ENCODE measurements around the gene ACIN1. TPM values are rescaled to one million over a fixed set of nuclear protein-coding genes. Genes with fewer than 3 reads are reported as not detected.

Gene ACIN1, protein sequence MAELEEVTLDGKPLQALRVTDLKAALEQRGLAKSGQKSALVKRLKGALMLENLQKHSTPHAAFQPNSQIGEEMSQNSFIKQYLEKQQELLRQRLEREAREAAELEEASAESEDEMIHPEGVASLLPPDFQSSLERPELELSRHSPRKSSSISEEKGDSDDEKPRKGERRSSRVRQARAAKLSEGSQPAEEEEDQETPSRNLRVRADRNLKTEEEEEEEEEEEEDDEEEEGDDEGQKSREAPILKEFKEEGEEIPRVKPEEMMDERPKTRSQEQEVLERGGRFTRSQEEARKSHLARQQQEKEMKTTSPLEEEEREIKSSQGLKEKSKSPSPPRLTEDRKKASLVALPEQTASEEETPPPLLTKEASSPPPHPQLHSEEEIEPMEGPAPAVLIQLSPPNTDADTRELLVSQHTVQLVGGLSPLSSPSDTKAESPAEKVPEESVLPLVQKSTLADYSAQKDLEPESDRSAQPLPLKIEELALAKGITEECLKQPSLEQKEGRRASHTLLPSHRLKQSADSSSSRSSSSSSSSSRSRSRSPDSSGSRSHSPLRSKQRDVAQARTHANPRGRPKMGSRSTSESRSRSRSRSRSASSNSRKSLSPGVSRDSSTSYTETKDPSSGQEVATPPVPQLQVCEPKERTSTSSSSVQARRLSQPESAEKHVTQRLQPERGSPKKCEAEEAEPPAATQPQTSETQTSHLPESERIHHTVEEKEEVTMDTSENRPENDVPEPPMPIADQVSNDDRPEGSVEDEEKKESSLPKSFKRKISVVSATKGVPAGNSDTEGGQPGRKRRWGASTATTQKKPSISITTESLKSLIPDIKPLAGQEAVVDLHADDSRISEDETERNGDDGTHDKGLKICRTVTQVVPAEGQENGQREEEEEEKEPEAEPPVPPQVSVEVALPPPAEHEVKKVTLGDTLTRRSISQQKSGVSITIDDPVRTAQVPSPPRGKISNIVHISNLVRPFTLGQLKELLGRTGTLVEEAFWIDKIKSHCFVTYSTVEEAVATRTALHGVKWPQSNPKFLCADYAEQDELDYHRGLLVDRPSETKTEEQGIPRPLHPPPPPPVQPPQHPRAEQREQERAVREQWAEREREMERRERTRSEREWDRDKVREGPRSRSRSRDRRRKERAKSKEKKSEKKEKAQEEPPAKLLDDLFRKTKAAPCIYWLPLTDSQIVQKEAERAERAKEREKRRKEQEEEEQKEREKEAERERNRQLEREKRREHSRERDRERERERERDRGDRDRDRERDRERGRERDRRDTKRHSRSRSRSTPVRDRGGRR
- 233 and 237 TPM in 2 replicates for total RNA-seq (2021; fragmentation: NEBNext Ultra II Directional; extraction: Animal tissue kit (Norgen Biotek cat#: 25700))
- polyA plus RNA-seq (2011; rRNA removed), result 132 and 153 TPM in 2 replicates
- 184 TPM for polyA plus RNA-seq (2011; cell fraction: cytosol; rRNA removed)
- polyA plus RNA-seq (2011; cell fraction: nucleus; rRNA removed), result 411 TPM
- polyA plus RNA-seq (2012, experiment 1 of 2), result 220 to 270 TPM (median 242 TPM) in 4 replicates
- 88.4 TPM for polyA plus RNA-seq (2012, experiment 2 of 2)
- polyA plus RNA-seq (2013, experiment 1 of 2), result 173 TPM
- 154 TPM for polyA plus RNA-seq (2013, experiment 2 of 2)
- polyA minus RNA-seq (2011; rRNA and poly(A)+ RNA removed), result 167 and 168 TPM in 2 replicates
- polyA minus RNA-seq (2011; cell fraction: cytosol; rRNA and poly(A)+ RNA removed), result 126 TPM
- 251 TPM for polyA minus RNA-seq (2011; cell fraction: nucleus; rRNA and poly(A)+ RNA removed)
- long read RNA-seq, experiment 1, partial matches to known transcripts, result 45 of 45 reads
- long read RNA-seq, experiment 1, other reads (novel, unspliced or antisense), result 0 of 45 reads
- long read RNA-seq, experiment 2, partial matches to known transcripts, result 9 of 46 reads
- long read RNA-seq, experiment 2, other reads (novel, unspliced or antisense), result 36 of 46 reads

DNA sequence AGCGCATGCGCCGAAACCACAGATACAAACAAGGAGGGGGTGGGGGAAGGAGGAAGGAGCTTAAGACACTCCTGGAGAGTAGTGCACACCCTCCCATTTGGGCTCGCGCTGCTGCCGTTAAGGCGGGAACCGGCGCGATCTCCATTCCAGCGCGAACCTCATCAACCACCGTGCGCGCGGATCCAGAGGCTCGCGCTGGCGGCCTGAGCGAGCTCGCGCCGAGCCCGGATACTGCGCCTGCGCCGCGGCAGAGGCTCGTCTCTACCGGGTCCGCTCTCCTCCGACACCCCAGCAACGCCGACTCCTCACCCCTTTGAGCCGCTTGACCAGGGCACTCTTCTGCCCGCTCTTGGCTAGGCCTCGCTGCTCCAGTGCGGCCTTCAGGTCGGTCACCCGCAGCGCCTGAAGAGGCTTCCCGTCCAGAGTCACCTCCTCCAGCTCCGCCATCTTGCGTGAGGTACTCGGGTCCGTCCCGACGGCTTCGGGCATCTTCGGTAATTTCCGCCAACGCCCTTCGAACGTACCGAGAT lies at the start of gene ACIN1:
TSS of gene ACIN1 (minus strand) at position 471 of the 530 bp plus-strand sequence. CDS start at position 447, 24 bp downstream.
- H3K9me3 ChIP-seq (ENCODE audit: insufficient read depth in 2 of 2, low read depth in 1 of 2, low read length in 1 of 2), result no peaks in the 10 kb centered on the region
- H4K91ac ChIP-seq (replicated peaks; ENCODE audit: insufficient read length, low read length), result peak within 1 kb of the TSS; percentile 48
- H3K4me3 ChIP-seq (ENCODE audit: extremely low read depth in 1 of 4, insufficient read depth in 2 of 4, low read depth in 3 of 4, low read length in 4 of 4), result peak within 1 kb of the TSS; percentile 92 to 97 (median 96)
- ChIA-PET POLR2A (ENCODE audit: partially characterized antibody) (interaction anchor here (0.6 to 3.2 kb wide), 42 partner anchors 8 to 1141 kb away, joined by 3 to 36 read pairs (median 5); partner anchors contain the start of genes AJUBA, CDH24, CEBPE and CIROP), CTCF (ENCODE audit: partially characterized antibody) (interaction anchor here (0.6 to 4.2 kb wide), 16 partner anchors 10 to 201 kb away, joined by 3 to 23 read pairs (median 5); no protein-coding TSS in a partner anchor)
- DNase-seq (ENCODE audit: low read depth in 1 of 2, low spot score in 2 of 2) (peak in 1 of 2 experiments; percentile 100), FAIRE-seq (no peak)
- peaks cover 19 to 67% of the 10 kb centered on the region in 2 experiments for H3K79me2 ChIP-seq (ENCODE audit: control insufficient read depth in 1 of 2, insufficient read depth in 2 of 2, low read length in 2 of 2)
- peak within 1 kb of the TSS; percentile 95 for H3K4ac ChIP-seq (replicated peaks; ENCODE audit: insufficient read length, low read depth, low read length)
- H3K27me3 ChIP-seq (replicated peaks in 1 of 4; ENCODE audit: control insufficient read depth in 3 of 4, extremely low read depth in 1 of 4, insufficient read depth in 3 of 4, low read length in 3 of 4), result no peaks in the 10 kb centered on the region
- no peak within 1 kb of the TSS for H2AK5ac ChIP-seq (ENCODE audit: low read depth, low read length)
- H3K23ac ChIP-seq (ENCODE audit: insufficient read length), result no peak within 1 kb of the TSS
- H4K8ac ChIP-seq (ENCODE audit: extremely low read depth, insufficient read depth, low read length), result peak within 1 kb of the TSS; percentile 100; the same call in 1 of the 2 replicates
- H3K23me2 ChIP-seq (ENCODE audit: low read depth, low read length), result peaks cover 5% of the 10 kb centered on the region; the same call in 1 of the 2 replicates
- peak within 1 kb of the TSS; percentile 97 for H2BK5ac ChIP-seq (ENCODE audit: low read depth, low read length)
- H3K14ac ChIP-seq (ENCODE audit: insufficient read length), result peak within 1 kb of the TSS; percentile 35
- H3K4me1 ChIP-seq (replicated peaks in 1 of 4; ENCODE audit: control insufficient read depth in 3 of 4, insufficient read depth in 4 of 4, low read length in 3 of 4), result no peaks in the 10 kb centered on the region; a peak in 3 of 7 replicates
- peak within 1 kb of the TSS; percentile 41; the same call in 1 of the 2 replicates for H2BK12ac ChIP-seq (ENCODE audit: low read depth, low read length)
- H3K18ac ChIP-seq (ENCODE audit: extremely low read depth, low read length), result peak within 1 kb of the TSS; percentile 92
- H3K56ac ChIP-seq (replicated peaks; ENCODE audit: insufficient read length, low read depth, low read length), result peak within 1 kb of the TSS; percentile 99
- 0% methylated on average over 49 of the region's 55 CpGs; no CpG with 5 or more reads in 1 of the 2 experiments for WGBS, 2 experiments (ENCODE audit: extremely low coverage in 1 of 2, insufficient coverage in 1 of 2, insufficient read length in 1 of 2, insufficient replicate concordance in 2 of 2, low coverage in 1 of 2, low lambda C conversion rate in 2 of 2, missing lambda C conversion rate in 1 of 2)
- peak within 1 kb of the TSS; percentile 97 to 100 (median 100) for H3K9ac ChIP-seq (replicated peaks in 1 of 4; ENCODE audit: extremely low read depth in 1 of 4, low read depth in 3 of 4, low read length in 3 of 4)
- H4K5ac ChIP-seq (ENCODE audit: insufficient read length, low read depth, low read length), result peak within 1 kb of the TSS; percentile 97
- peaks cover 28 to 50% (median 35%) of the 10 kb centered on the region in 4 experiments for H3K36me3 ChIP-seq (ENCODE audit: control insufficient read depth in 2 of 4, insufficient read depth in 4 of 4, low read length in 3 of 4)
- H3K27ac ChIP-seq (ENCODE audit: low read depth, low read length), result peak within 1 kb of the TSS; percentile 99
- peaks cover 9 to 11% of the 10 kb centered on the region in 2 experiments for H4K20me1 ChIP-seq (replicated peaks in 1 of 2; ENCODE audit: control insufficient read depth in 1 of 2, insufficient read depth in 2 of 2, low read length in 2 of 2)
- H2BK15ac ChIP-seq (ENCODE audit: low read length), result no peak within 1 kb of the TSS
- H2BK20ac ChIP-seq (ENCODE audit: low read length), result no peak within 1 kb of the TSS
- peak within 1 kb of the TSS; percentile 7 for H2BK120ac ChIP-seq (replicated peaks; ENCODE audit: low read depth, low read length)
- H2AFZ ChIP-seq (ENCODE audit: low read length), result peak within 1 kb of the TSS; percentile 88; the same call in 1 of the 2 replicates
- peak within 1 kb of the TSS; percentile 91 to 92 for H3K4me2 ChIP-seq (ENCODE audit: insufficient read depth in 1 of 2, low read depth in 2 of 2, low read length in 2 of 2)
- peaks cover 12% of the 10 kb centered on the region for H3K79me1 ChIP-seq (ENCODE audit: low read depth, low read length)
- TF ChIP-seq CBX5 (IDR thresholded peaks at IDR 0.05; ENCODE audit: low read depth, low read length) (no peak), NANOG (IDR thresholded peaks at IDR 0.05; ENCODE audit: insufficient read depth, low read depth, low read length, poor library complexity, severe bottlenecking) (no peak), ASH2L (IDR thresholded peaks at IDR 0.05; ENCODE audit: low read length) (peak; percentile 90)
